ENCODE measurements around the gene RASGRP4. TPM values are rescaled to one million over a fixed set of nuclear protein-coding genes. Genes with fewer than 3 reads are reported as not detected.

The RASGRP4 gene
- total RNA-seq, 4 donors from 2014 or later, result 1.5 to 19.8 (median 1.7) TPM; not detected in 1

DNA sequence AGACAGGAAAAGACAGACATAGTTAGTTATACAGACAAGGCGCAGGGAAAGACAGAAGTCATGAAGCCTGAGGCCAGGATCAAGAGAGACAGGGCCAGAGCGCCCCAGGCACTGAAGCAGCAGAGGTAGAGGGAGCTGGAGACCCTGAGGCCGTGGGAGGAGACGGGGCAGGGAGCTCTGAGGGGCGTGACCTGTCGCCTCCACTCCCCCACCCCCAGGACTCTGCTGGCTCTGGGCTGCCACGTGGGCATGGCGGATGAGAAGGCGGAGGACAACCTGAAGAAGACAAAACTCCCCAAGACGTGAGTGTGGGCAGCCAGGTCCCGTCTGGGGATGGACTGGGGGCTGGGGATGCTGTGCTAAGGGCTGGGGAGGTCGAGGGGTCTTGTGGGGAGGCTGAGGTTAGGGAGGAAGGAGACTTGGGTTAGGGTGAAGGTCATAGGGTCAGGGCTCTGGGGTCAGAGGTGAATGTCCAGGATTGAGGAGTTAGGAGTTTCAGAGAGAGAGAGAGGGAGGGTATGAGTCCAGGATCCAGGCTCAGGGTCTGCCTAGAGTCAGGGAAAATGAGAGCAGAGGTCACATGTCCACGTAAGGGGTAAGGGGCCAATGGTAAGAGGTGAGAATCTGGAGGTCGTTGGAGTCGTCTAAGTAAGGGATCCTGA is 38.5 kb upstream of the RASGRP4 start:
- Histone ChIP-seq H3K36me3 (no peaks in the 10 kb centered on the region), H3K27me3 (no peaks in the 10 kb centered on the region), H3K4me1 (no peaks in the 10 kb centered on the region), H3K4me3 (no peak overlapping the region), H3K27ac (no peak overlapping the region), H3K9me3 (no peaks in the 10 kb centered on the region)
- intact Hi-C loops (cut with DNase I; ENCODE audit: low total_unique reads), result no loop called here
- TF ChIP-seq, protein P1, sequence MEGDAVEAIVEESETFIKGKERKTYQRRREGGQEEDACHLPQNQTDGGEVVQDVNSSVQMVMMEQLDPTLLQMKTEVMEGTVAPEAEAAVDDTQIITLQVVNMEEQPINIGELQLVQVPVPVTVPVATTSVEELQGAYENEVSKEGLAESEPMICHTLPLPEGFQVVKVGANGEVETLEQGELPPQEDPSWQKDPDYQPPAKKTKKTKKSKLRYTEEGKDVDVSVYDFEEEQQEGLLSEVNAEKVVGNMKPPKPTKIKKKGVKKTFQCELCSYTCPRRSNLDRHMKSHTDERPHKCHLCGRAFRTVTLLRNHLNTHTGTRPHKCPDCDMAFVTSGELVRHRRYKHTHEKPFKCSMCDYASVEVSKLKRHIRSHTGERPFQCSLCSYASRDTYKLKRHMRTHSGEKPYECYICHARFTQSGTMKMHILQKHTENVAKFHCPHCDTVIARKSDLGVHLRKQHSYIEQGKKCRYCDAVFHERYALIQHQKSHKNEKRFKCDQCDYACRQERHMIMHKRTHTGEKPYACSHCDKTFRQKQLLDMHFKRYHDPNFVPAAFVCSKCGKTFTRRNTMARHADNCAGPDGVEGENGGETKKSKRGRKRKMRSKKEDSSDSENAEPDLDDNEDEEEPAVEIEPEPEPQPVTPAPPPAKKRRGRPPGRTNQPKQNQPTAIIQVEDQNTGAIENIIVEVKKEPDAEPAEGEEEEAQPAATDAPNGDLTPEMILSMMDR (IDR thresholded peaks at IDR 0.05), result no peak
- TF ChIP-seq POLR2A (IDR thresholded peaks at IDR 0.05) (no peak), POLR2AphosphoS5 (IDR thresholded peaks at IDR 0.05) (no peak), EP300 (IDR thresholded peaks at IDR 0.05; ENCODE audit: low read depth) (no peak)
- WGBS, 2 donors (ENCODE audit: low coverage in 1 of 2), result 43 to 54% methylated on average over 10 to 15 of the region's 15 CpGs
- no peak for DNase-seq
- in situ Hi-C loops (cut with MboI; ENCODE audit: low pct_ligation_motif_present in 1 of 4, low pct_unique_long_range_greater_than_20kb in 1 of 4, low sequenced_read_pairs in 3 of 4), result no loop called here

DNA sequence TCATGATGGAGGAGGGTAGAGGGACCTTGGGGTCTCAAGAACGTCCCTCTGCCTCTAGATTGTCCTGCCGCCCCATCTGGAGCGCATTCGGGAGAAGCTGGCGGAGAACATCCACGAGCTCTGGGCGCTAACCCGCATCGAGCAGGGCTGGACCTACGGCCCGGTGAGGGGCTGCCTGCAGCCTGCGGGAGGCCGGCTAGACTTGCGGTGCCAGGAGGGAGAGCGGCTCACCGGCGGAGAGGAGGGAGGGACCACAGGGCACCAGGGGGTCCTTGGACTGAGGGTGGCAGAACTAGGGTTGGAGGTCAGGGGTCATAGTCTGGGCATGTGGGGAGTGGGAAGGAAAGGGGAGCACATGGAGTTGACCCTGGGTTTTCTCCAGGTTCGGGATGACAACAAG is 37.3 kb upstream of the RASGRP4 start:
- no peaks in the 10 kb centered on the region for H3K4me1 ChIP-seq
- in situ Hi-C loops (cut with MboI; ENCODE audit: low pct_ligation_motif_present in 1 of 4, low pct_unique_long_range_greater_than_20kb in 1 of 4, low sequenced_read_pairs in 3 of 4), result no loop called here

DNA sequence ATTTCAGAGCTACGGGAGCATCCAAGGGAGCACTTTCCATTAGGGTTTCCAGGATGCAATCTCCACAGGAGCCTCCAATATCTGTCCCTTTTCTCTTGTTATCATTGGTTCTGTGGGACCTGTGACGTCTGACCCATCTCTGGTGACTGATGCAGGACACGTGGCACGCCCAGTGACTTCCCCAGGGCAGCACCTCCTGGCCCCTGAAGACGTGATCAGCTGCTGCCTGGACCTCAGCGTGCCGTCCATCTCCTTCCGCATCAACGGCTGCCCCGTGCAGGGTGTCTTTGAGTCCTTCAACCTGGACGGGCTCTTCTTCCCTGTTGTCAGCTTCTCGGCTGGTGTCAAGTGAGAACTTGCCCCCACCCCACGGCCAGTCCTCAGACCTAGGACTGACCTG is 33.0 kb upstream of the RASGRP4 start:
- Histone ChIP-seq H3K9me3 (no peaks in the 10 kb centered on the region), H3K27me3 (no peaks in the 10 kb centered on the region), H3K4me1 (no peaks in the 10 kb centered on the region), H3K4me3 (no peak overlapping the region), H3K27ac (no peak overlapping the region), H3K36me3 (no peaks in the 10 kb centered on the region)
- 80% methylated on average over 13 of the region's 13 CpGs; no CpG with 5 or more reads in 1 of the 2 donors for WGBS, 2 donors (ENCODE audit: low coverage in 1 of 2)
- TF ChIP-seq POLR2AphosphoS5 (IDR thresholded peaks at IDR 0.05), result no peak
- TF ChIP-seq POLR2A (IDR thresholded peaks at IDR 0.05), result no peak
- TF ChIP-seq, protein P1 (IDR thresholded peaks at IDR 0.05), result no peak
- TF ChIP-seq EP300 (IDR thresholded peaks at IDR 0.05; ENCODE audit: low read depth), result no peak
- DNase-seq, result no peak
- intact Hi-C loops (cut with DNase I; ENCODE audit: low total_unique reads), result loop anchor here (5.0 kb wide), 1 partner anchor 138 kb away; no protein-coding TSS in a partner anchor
- in situ Hi-C loops (cut with MboI; ENCODE audit: low pct_ligation_motif_present in 1 of 4, low pct_unique_long_range_greater_than_20kb in 1 of 4, low sequenced_read_pairs in 3 of 4), result no loop called here

More for the DNA sequence above, 37.3 kb upstream of the RASGRP4 start:
- Histone ChIP-seq H3K9me3 (no peaks in the 10 kb centered on the region), H3K27me3 (no peaks in the 10 kb centered on the region), H3K4me3 (no peak overlapping the region), H3K36me3 (no peaks in the 10 kb centered on the region), H3K27ac (no peak overlapping the region)
- no peak for DNase-seq
- intact Hi-C loops (cut with DNase I; ENCODE audit: low total_unique reads), result no loop called here
- TF ChIP-seq POLR2A (IDR thresholded peaks at IDR 0.05) (no peak), POLR2AphosphoS5 (IDR thresholded peaks at IDR 0.05) (no peak), EP300 (IDR thresholded peaks at IDR 0.05; ENCODE audit: low read depth) (no peak)
- TF ChIP-seq, protein P1 (IDR thresholded peaks at IDR 0.05), result no peak
- WGBS, 2 donors (ENCODE audit: low coverage in 1 of 2), result 40 to 92% methylated on average over 1 to 18 of the region's 18 CpGs

DNA sequence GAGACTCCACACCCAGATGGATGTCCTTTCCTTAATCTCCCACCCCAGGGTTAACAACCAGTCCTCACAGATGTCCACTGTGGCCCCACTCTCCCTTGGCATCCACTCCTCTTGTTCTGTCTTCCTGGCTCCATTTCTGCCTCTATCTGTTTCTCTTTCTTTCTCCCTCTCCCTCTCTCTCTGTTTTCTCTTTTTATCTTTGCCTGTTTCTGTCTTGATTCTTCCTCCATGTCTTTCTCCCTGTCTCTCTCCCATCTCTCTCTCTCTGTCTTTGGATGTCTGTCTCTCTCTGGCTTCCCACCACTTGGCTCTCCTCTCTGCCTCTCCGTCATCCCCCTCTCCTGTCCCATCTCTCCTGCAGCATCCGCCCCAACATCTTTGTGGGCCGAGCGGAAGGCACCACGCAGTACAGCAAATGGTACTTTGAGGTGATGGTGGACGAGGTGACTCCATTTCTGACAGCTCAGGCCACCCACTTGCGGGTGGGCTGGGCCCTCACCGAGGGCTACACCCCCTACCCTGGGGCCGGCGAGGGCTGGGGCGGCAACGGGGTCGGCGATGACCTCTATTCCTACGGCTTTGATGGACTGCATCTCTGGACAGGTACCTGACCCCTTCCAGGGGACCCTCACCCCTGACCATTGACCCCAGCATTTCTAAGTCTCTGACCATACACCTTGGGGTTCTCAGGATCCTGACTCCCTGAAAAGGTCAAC is 31.8 kb upstream of the RASGRP4 start:
- no peaks in the 10 kb centered on the region for H3K9me3 ChIP-seq
- H3K27ac ChIP-seq, result no peak overlapping the region
- intact Hi-C loops (cut with DNase I; ENCODE audit: low total_unique reads), result loop anchor here (5.0 kb wide), 1 partner anchor 139 kb away; no protein-coding TSS in a partner anchor
- no peak overlapping the region for H3K4me3 ChIP-seq
- in situ Hi-C loops (cut with MboI; ENCODE audit: low pct_ligation_motif_present in 1 of 4, low pct_unique_long_range_greater_than_20kb in 1 of 4, low sequenced_read_pairs in 3 of 4), result no loop called here
- no peaks in the 10 kb centered on the region for H3K27me3 ChIP-seq
- WGBS, 2 donors (ENCODE audit: low coverage in 1 of 2), result 86 to 88% methylated on average over 2 to 15 of the region's 15 CpGs
- H3K4me1 ChIP-seq, result no peaks in the 10 kb centered on the region
- DNase-seq, result no peak
- no peak for TF ChIP-seq POLR2A (IDR thresholded peaks at IDR 0.05)
- TF ChIP-seq EP300 (IDR thresholded peaks at IDR 0.05; ENCODE audit: low read depth), result no peak
- no peak for TF ChIP-seq POLR2AphosphoS5 (IDR thresholded peaks at IDR 0.05)
- TF ChIP-seq, protein P1 (IDR thresholded peaks at IDR 0.05), result no peak
- no peaks in the 10 kb centered on the region for H3K36me3 ChIP-seq

Measured in transverse colon (tissue), 4 donors.